HCT116 (cell line): ENCODE measurements around the gene SLC6A12. TPM values are rescaled to one million over a fixed set of nuclear protein-coding genes. Genes with fewer than 3 reads are reported as not detected.

Experiments used
- ATAC-seq: fragments of 200-7000 bp; cut with Tn5 transposase; 2 replicates; pipeline ENCODE4 v1.9.1; 2020; ENCODE audit warnings: mild to moderate bottlenecking, moderate library complexity
- BruUV-seq: library from RNA; stranded (reverse); fragments of 400-500 nt; replicated peaks from 2 replicates; lab custom pipeline; 2021; lab: Mats Ljungman, UMichigan
- CTCF ChIA-PET: fragments of 300-600 bp; sonication (Branson Sonifier 250); formaldehyde crosslinking; loops from one replicate; lab custom pipeline; 2021; ENCODE audit warnings: antibody characterized with exemption; lab: Charles Lee
- POLR2A ChIA-PET: fragments of 300-600, 350-600 bp; sonication (Branson Sonifier 250); formaldehyde crosslinking; loops from one replicate; lab custom pipeline; 2021; ENCODE audit warnings: antibody characterized with exemption; lab: Charles Lee
- RAD21 ChIA-PET, 2 experiments: fragments of 300-600 bp; sonication (Branson Sonifier 250); formaldehyde crosslinking; loops; one replicate each; lab custom pipeline; 2023; ENCODE audit warnings: low total read pairs in 2 of 2; ENCODE audit not compliant: uncharacterized antibody in 2 of 2, unreplicated experiment in 2 of 2, low non-redundant PET in 1 of 2; lab: Charles Lee
- DNase-seq: peaks from one replicate; pipeline ENCODE4 v3.0.0-alpha.2; 2010; ENCODE audit warnings: low read depth, low spot score
- H2AFZ ChIP-seq: fragments of 200-600 bp; shearing (Covaris generic), sonication (generic); 2 replicates; pipeline ENCODE4 v1.6.1; 2017; ENCODE audit warnings: low read depth, mixed run types, mixed read lengths, antibody characterized with exemption, low read length; ENCODE audit not compliant: poor library complexity, severe bottlenecking
- H3K27ac ChIP-seq: 2 replicates; pipeline ENCODE4 v1.5.1; 2012; ENCODE audit warnings: low read depth, low read length
- H3K27me3 ChIP-seq: fragments of 200-600 bp; sonication (generic); 2 replicates; pipeline ENCODE4 v1.6.1; 2016; ENCODE audit warnings: mixed run types, low read length, mixed read lengths; ENCODE audit not compliant: insufficient read depth
- H3K36me3 ChIP-seq, 2 experiments: fragments of 200-500 bp in 1 of 2; fragments of 200-600 bp in 1 of 2; sonication (Bioruptor generic) in 1 of 2; sonication (generic) in 1 of 2; 2 replicates each; pipeline versions ENCODE4 v1.5.1 to v1.6.1; 2014 to 2016; ENCODE audit warnings: low read length in 2 of 2, inconsistent platforms in 1 of 2, mixed read lengths in 1 of 2, mixed run types in 1 of 2; ENCODE audit not compliant: insufficient read depth in 2 of 2, control insufficient read depth in 1 of 2
- H3K4me1 ChIP-seq, 2 experiments: fragments of 200-600 bp in 1 of 2; sonication (generic) in 1 of 2; 2 replicates each; pipeline versions ENCODE4 v1.5.1 to v1.6.1; 2012 to 2017; ENCODE audit warnings: low read length in 2 of 2, inconsistent platforms in 1 of 2, mild to moderate bottlenecking in 1 of 2, mixed read lengths in 1 of 2, mixed run types in 1 of 2, moderate library complexity in 1 of 2; ENCODE audit not compliant: insufficient read depth in 2 of 2, control insufficient read depth in 1 of 2
- H3K4me2 ChIP-seq: fragments of 200-600 bp; sonication (generic); 2 replicates; pipeline ENCODE4 v1.6.1; 2017; ENCODE audit warnings: mixed run types, low read length, mixed read lengths
- H3K4me3 ChIP-seq, 2 experiments: fragments of 200-600 bp in 1 of 2; sonication (generic) in 1 of 2; replicated peaks in 1 of 2; 2 replicates each; pipeline ENCODE4 v1.5.1; 2011 to 2016; ENCODE audit warnings: low read length in 2 of 2, control low read depth in 1 of 2, low read depth in 1 of 2, mild to moderate bottlenecking in 1 of 2, mixed read lengths in 1 of 2, mixed run types in 1 of 2
- H3K79me2 ChIP-seq: fragments of 200-600 bp; sonication (generic); 2 replicates; pipeline ENCODE4 v1.6.1; 2017; ENCODE audit warnings: mild to moderate bottlenecking, mixed run types, low read length, moderate library complexity, mixed read lengths; ENCODE audit not compliant: insufficient read depth
- H3K9ac ChIP-seq: fragments of 200-600 bp; sonication (generic); 2 replicates; pipeline ENCODE4 v1.6.1; 2016; ENCODE audit warnings: low read length, mixed read lengths
- H3K9me2 ChIP-seq: fragments of 200-600 bp; sonication (generic), shearing (Covaris generic); 2 replicates; pipeline ENCODE4 v1.6.1; 2017; ENCODE audit warnings: mixed run types, mild to moderate bottlenecking, moderate library complexity; ENCODE audit not compliant: insufficient read depth
- H3K9me3 ChIP-seq, 2 experiments: fragments of 200-500 bp in 1 of 2; fragments of 200-600 bp in 1 of 2; sonication (Bioruptor generic) in 1 of 2; sonication (generic) in 1 of 2; 2 replicates each; pipeline ENCODE4 v1.6.1; 2014 to 2017; ENCODE audit warnings: low read length in 2 of 2, mixed read lengths in 2 of 2, inconsistent platforms in 1 of 2, low read depth in 1 of 2, mild to moderate bottlenecking in 1 of 2, mixed run types in 1 of 2, moderate library complexity in 1 of 2; ENCODE audit not compliant: control insufficient read depth in 1 of 2, insufficient read depth in 1 of 2
- H4K20me1 ChIP-seq: fragments of 200-600 bp; sonication (generic), shearing (Covaris generic); 2 replicates; pipeline ENCODE4 v1.6.1; 2017; ENCODE audit warnings: mixed run types, mild to moderate bottlenecking, moderate library complexity; ENCODE audit not compliant: insufficient read depth
- CBX3 ChIP-seq: IDR thresholded peaks from 2 replicates; pipeline ENCODE4 v1.6.1; 2012; ENCODE audit warnings: low read depth
- CEBPB ChIP-seq: IDR thresholded peaks from 2 replicates; pipeline ENCODE4 v1.6.1; 2012; ENCODE audit warnings: low read depth
- CTCF ChIP-seq, 3 experiments: fragments of 200-600 bp in 1 of 3; sonication (generic) in 1 of 3; IDR thresholded peaks in 2 of 3; conservative IDR thresholded peaks in 1 of 3; 2 replicates each; pipeline ENCODE4 v1.5.1; 2012 to 2017; ENCODE audit warnings: low read depth in 2 of 3, low read length in 2 of 3, antibody characterized with exemption in 1 of 3, borderline replicate concordance in 1 of 3, control low read depth in 1 of 3, mild to moderate bottlenecking in 1 of 3, mixed read lengths in 1 of 3, mixed run types in 1 of 3, moderate library complexity in 1 of 3; ENCODE audit not compliant: insufficient read depth in 1 of 3
- EGR1 ChIP-seq: IDR thresholded peaks from 2 replicates; pipeline ENCODE4 v1.6.1; 2012; ENCODE audit warnings: low read depth
- ELF1 ChIP-seq: IDR thresholded peaks from 2 replicates; pipeline ENCODE4 v1.6.1; 2012; ENCODE audit warnings: low read depth, borderline replicate concordance
- EZH2 ChIP-seq: fragments of 200-600 bp; sonication (generic); IDR thresholded peaks from 2 replicates; pipeline ENCODE4 v1.6.1; 2017; ENCODE audit warnings: antibody characterized with exemption, mixed run types
- EZH2phosphoT487 ChIP-seq: fragments of 200-600 bp; IDR thresholded peaks from 2 replicates; pipeline ENCODE4 v1.6.1; 2018; ENCODE audit warnings: antibody characterized with exemption, borderline replicate concordance
- FOSL1 ChIP-seq: IDR thresholded peaks from 2 replicates; pipeline ENCODE4 v1.6.1; 2012; ENCODE audit warnings: low read depth
- JUND ChIP-seq: IDR thresholded peaks from 2 replicates; pipeline ENCODE4 v1.6.1; 2012
- POLR2A ChIP-seq: IDR thresholded peaks from 2 replicates; pipeline ENCODE4 v1.7.0; 2011; ENCODE audit warnings: borderline replicate concordance; ENCODE audit not compliant: insufficient read depth, insufficient read length; ENCODE audit errors: extremely low read depth
- POLR2AphosphoS5 ChIP-seq: IDR thresholded peaks from 2 replicates; pipeline ENCODE4 v1.6.1; 2011; ENCODE audit warnings: mild to moderate bottlenecking, low read depth, low read length, moderate library complexity
- RAD21 ChIP-seq: IDR thresholded peaks from 2 replicates; pipeline ENCODE4 v1.6.1; 2012; ENCODE audit warnings: low read depth, mild to moderate bottlenecking
- SIN3A ChIP-seq: IDR thresholded peaks from 2 replicates; pipeline ENCODE4 v1.6.1; 2012; ENCODE audit warnings: low read depth
- SP1 ChIP-seq: IDR thresholded peaks from 2 replicates; pipeline ENCODE4 v1.6.1; 2012; ENCODE audit warnings: low read depth
- TCF7L2 ChIP-seq: IDR thresholded peaks from 2 replicates; pipeline ENCODE4 v1.7.0; 2011; ENCODE audit warnings: borderline replicate concordance, inconsistent platforms; ENCODE audit not compliant: insufficient read depth, insufficient read length; ENCODE audit errors: extremely low read depth
- YY1 ChIP-seq: IDR thresholded peaks from 2 replicates; pipeline ENCODE4 v1.6.1; 2011; ENCODE audit warnings: low read length, low read depth, moderate library complexity, mild to moderate bottlenecking; ENCODE audit not compliant: insufficient replicate concordance; ENCODE audit errors: extremely low read depth
- ZFX ChIP-seq: fragments of 450-650 bp; IDR thresholded peaks from 2 replicates; pipeline ENCODE4 v1.6.1; 2017
- ZNF274 ChIP-seq: fragments of 200-500 bp; sonication (Bioruptor generic); IDR thresholded peaks from 2 replicates; pipeline ENCODE4 v1.6.1; 2014; ENCODE audit warnings: mild to moderate bottlenecking, low read depth, low read length, inconsistent platforms
- intact Hi-C: fragments of 100-400 bp; cut with micrococcal nuclease; formaldehyde crosslinking; loops from 2 replicates; pipeline ENCODE4 v1.10.0; 2022
- total RNA-seq: library from RNA; stranded (reverse); gene quantifications from one replicate; pipeline ENCODE4 v1.2.1, GENCODE V29; 2021; ENCODE audit not compliant: unreplicated experiment
- TF ChIP-seq, protein P1 (sequence below): IDR thresholded peaks from 2 replicates; pipeline ENCODE4 v1.6.1; 2011; ENCODE audit warnings: mild to moderate bottlenecking, low read length, moderate library complexity; ENCODE audit not compliant: insufficient replicate concordance; ENCODE audit errors: extremely low read depth

The SLC6A12 gene
- total RNA-seq, 1 experiment from 2014 or later = 0.64 TPM

DNA sequence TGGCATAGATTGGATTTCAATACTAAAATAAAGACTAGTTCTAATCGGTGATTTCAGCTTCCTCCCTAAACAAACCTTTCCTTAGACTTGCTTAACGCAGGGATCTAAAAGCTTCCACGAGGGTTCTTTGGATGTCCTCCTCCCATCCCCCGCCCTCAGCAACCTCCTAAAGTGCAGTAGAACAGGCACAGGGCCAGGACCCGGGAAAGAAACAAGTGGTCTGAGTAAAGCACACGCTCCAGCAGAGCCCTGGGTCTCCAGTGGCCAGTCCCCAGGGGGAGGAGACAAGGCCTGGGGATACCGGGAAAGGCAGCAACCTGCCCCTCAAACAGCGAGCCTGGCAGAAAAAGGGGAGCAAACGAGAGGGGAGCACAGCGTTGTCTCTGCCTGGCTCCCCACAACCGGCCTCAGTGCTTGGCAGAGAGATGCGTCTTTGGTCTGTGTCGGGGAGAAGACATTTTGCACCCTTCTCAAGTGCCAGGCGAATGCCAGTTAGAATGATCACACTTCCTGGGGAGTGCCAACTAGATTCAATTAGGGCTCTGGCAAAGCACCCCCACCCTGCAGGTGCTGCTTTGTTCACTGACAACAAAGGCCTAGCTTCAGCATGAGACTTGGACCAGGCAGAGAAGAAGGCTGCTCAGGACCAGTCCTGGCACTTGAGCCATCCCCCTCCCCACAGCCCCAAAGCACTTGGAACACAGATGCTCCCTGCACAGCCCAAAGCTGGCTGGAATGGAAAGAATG is 17.1 kb upstream of the SLC6A12 start (continued):
- no peak for TF ChIP-seq CEBPB
- TF ChIP-seq, protein P1, sequence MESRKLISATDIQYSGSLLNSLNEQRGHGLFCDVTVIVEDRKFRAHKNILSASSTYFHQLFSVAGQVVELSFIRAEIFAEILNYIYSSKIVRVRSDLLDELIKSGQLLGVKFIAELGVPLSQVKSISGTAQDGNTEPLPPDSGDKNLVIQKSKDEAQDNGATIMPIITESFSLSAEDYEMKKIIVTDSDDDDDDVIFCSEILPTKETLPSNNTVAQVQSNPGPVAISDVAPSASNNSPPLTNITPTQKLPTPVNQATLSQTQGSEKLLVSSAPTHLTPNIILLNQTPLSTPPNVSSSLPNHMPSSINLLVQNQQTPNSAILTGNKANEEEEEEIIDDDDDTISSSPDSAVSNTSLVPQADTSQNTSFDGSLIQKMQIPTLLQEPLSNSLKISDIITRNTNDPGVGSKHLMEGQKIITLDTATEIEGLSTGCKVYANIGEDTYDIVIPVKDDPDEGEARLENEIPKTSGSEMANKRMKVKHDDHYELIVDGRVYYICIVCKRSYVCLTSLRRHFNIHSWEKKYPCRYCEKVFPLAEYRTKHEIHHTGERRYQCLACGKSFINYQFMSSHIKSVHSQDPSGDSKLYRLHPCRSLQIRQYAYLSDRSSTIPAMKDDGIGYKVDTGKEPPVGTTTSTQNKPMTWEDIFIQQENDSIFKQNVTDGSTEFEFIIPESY = no peak

DNA sequence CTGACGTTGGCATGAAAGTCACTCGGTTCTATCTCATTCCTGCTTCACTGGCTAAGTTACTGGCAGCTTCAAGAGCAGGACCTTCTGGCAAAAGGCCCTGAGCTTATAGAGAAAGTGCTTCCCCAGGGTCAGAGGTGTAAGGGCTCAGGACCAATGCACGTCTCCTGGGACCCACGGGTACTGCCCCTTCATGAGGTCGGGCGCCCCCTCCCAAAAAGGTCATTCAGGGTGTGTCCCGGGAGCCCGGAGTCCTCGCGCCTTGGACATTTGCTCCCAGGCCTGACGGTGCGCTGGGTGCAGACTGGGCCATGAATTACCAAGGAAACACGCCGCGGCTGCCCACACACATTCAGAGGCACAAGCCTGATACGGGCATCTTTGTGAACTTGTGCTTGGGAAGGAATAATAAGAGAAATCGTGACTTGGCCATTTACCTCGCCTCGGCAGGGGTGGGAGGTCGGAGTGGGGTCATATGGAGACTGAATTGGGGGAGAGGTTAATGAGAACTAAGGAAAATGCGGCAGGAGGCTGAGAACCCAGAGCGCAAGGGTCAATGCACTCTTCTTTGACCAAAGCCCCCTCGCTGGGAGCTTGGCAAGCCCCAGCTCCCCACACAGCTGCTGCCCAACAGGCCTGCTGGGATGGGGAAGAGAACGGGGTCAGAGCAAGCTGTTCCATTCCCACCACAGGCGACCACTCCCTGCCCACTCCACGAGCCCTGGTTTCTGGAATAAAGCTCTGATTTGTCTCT is 15.7 kb upstream of the SLC6A12 start:
- H3K27ac ChIP-seq = no peak overlapping the region
- no peak for DNase-seq
- ChIA-PET RAD21 (no interaction called here), POLR2A (no interaction called here), CTCF (interaction anchor here (1.4 kb wide), 1 partner anchor 10 kb away, joined by 6 read pairs; no protein-coding TSS in a partner anchor)
- BruUV-seq = no TSS peak
- H3K4me2 ChIP-seq = no peak overlapping the region
- H3K36me3 ChIP-seq = no peaks in the 10 kb centered on the region
- 0 out of 2 replicates have a peak, but pooled peaks cover 5% of the 10 kb centered on the region for H3K27me3 ChIP-seq
- no peaks in the 10 kb centered on the region; a peak in 1 of 4 replicates for H3K9me3 ChIP-seq
- H3K4me1 ChIP-seq = no peaks in the 10 kb centered on the region
- H2AFZ ChIP-seq = no peak overlapping the region
- no peak for ATAC-seq
- no peak overlapping the region for H3K4me3 ChIP-seq
- no peaks in the 10 kb centered on the region for H3K79me2 ChIP-seq
- no peak overlapping the region for H3K9ac ChIP-seq
- intact Hi-C loops = no loop called here
- TF ChIP-seq EZH2phosphoT487 = no peak
- TF ChIP-seq ZFX = no peak
- TF ChIP-seq EGR1 = no peak
- TF ChIP-seq POLR2A = no peak
- TF ChIP-seq CBX3 = no peak
- no peak for TF ChIP-seq EZH2
- TF ChIP-seq FOSL1 = no peak
- TF ChIP-seq SIN3A = no peak
- no peak for TF ChIP-seq POLR2AphosphoS5
- no peak for TF ChIP-seq CTCF (IDR thresholded peaks at IDR 0.05 in 2 of 3, conservative IDR thresholded peaks at IDR 0.05 in 1 of 3; ENCODE audit: borderline replicate concordance in 1 of 3, insufficient read depth in 1 of 3, low read depth in 2 of 3, low read length in 2 of 3)
- no peak for TF ChIP-seq YY1
- TF ChIP-seq ZNF274 = no peak
- TF ChIP-seq JUND = no peak
- TF ChIP-seq CEBPB = no peak
- TF ChIP-seq ELF1 = no peak
- no peak for TF ChIP-seq RAD21
- TF ChIP-seq TCF7L2 = no peak
- no peak for TF ChIP-seq SP1
- no peaks in the 10 kb centered on the region for H4K20me1 ChIP-seq
- H3K9me2 ChIP-seq = no peaks in the 10 kb centered on the region
